Thymus (tissue), 11 donors: ENCODE measurements around the gene BOLA3. TPM values are rescaled to one million over a fixed set of nuclear protein-coding genes. Genes with fewer than 3 reads are reported as not detected.

Source experiments
- DNase-seq, 9 donors: peaks; one replicate each; pipeline ENCODE4 v3.0.0-alpha.2; 2013; ENCODE audit warnings: low spot score in 9 of 9, low read depth in 6 of 9, missing footprints in 1 of 9
- H3K27ac ChIP-seq, 2 donors: one replicate each; pipeline ENCODE4 v1.5.1; 2013; ENCODE audit warnings: control low read depth in 1 of 2, low read depth in 1 of 2, low read length in 1 of 2, mild to moderate bottlenecking in 1 of 2, moderate library complexity in 1 of 2
- H3K27me3 ChIP-seq, 2 donors: one replicate each; pipeline ENCODE4 v1.5.1; 2013; ENCODE audit warnings: low read length in 1 of 2; ENCODE audit not compliant: control insufficient read depth in 2 of 2, insufficient read depth in 1 of 2
- H3K36me3 ChIP-seq, 2 donors: one replicate each; pipeline ENCODE4 v1.5.1; 2013; ENCODE audit warnings: low read length in 1 of 2, mild to moderate bottlenecking in 1 of 2, moderate library complexity in 1 of 2; ENCODE audit not compliant: control insufficient read depth in 2 of 2, insufficient read depth in 2 of 2
- H3K4me1 ChIP-seq, 2 donors: one replicate each; pipeline ENCODE4 v1.5.1; 2013; ENCODE audit warnings: low read length in 2 of 2; ENCODE audit not compliant: control insufficient read depth in 2 of 2, insufficient read depth in 2 of 2
- H3K4me3 ChIP-seq, 2 donors: one replicate each; pipeline ENCODE4 v1.5.1; 2013; ENCODE audit warnings: low read length in 2 of 2, control low read depth in 1 of 2, mild to moderate bottlenecking in 1 of 2
- H3K9me3 ChIP-seq, 2 donors: one replicate each; pipeline ENCODE4 v1.5.1; 2013; ENCODE audit warnings: low read length in 1 of 2, mild to moderate bottlenecking in 1 of 2; ENCODE audit not compliant: control insufficient read depth in 2 of 2, insufficient read depth in 1 of 2
- WGBS: extraction: QIAGEN DNeasy Blood & Tissue Kit; methylation state at CpG from one replicate; pipeline ENCODE4 v1.1.7; 2013; 5-methylcytosine and 5-hydroxymethylcytosine counted together
- polyA plus RNA-seq: library from polyadenylated mRNA; stranded (reverse); fragments of 200-250 nt; gene quantifications from one replicate; pipeline ENCODE4 v1.2.3, GENCODE V29; 2013
- total RNA-seq: library from RNA; stranded (reverse); fragments of 120-200 nt; gene quantifications from one replicate; pipeline ENCODE4 v1.2.4, GENCODE V29; 2013
- donor health status: healthy.

BOLA3 gene
- total and polyA plus RNA-seq, 2 donors: 34.4 to 41.7 TPM

DNA sequence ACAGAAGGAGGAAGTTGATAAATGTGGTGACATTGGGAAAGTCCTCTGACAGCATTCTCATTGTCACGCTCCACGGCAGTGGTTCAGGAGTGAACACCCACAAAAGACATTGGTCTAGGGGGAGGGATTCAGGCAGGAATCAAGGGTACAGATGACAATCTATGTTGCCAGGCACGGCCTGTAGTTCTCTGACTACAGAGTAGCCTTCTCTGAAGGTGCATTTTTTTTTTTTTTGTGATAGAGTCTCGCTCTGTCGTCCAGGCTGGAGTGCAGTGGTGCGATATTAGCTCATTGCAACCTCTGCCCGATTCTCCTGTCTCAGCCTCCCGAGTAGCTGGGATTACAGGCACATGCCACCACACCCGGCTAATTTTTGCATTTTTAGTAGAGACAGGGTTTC is 38.3 kb upstream of the BOLA3 start:
- no peaks in the 10 kb centered on the region for H3K27me3 ChIP-seq
- 67% methylated on average over 9 of the region's 9 CpGs for WGBS
- no peaks in the 10 kb centered on the region for H3K36me3 ChIP-seq
- peak in 1 of 9 donors; percentile 47 for DNase-seq
- H3K9me3 ChIP-seq: no peaks in the 10 kb centered on the region
- H3K4me1 ChIP-seq: peaks cover 0 to 8% of the 10 kb centered on the region in 2 donors
- no peak overlapping the region for H3K27ac ChIP-seq
- no peak overlapping the region for H3K4me3 ChIP-seq

DNA sequence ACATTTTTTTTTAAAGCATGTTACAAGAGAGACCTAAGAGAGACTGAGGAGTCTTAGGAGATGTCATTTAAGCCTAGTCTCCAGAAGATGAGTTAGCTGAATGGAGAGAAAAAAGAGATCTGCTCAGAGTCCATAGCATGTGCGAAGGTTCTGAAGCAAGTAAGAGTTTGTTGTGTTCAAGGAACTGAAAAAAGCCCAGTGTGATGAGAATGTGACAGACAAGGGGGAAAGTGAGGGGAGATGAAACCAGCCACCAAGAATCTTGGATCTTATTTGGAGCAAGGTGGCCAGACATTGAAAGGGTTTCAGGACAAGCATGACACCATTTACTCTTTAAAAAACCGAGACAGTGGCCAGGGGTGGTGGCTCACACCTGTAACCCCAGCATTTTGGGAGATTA is 36.2 kb upstream of the BOLA3 start:
- peaks cover 5 to 12% of the 10 kb centered on the region in 2 donors for H3K4me1 ChIP-seq
- no peak overlapping the region for H3K4me3 ChIP-seq
- no peaks in the 10 kb centered on the region for H3K9me3 ChIP-seq
- no peaks in the 10 kb centered on the region for H3K36me3 ChIP-seq
- H3K27ac ChIP-seq: no peak overlapping the region
- no peaks in the 10 kb centered on the region for H3K27me3 ChIP-seq
- WGBS: 97% methylated on average over 2 of the region's 2 CpGs
- DNase-seq: no peak

DNA sequence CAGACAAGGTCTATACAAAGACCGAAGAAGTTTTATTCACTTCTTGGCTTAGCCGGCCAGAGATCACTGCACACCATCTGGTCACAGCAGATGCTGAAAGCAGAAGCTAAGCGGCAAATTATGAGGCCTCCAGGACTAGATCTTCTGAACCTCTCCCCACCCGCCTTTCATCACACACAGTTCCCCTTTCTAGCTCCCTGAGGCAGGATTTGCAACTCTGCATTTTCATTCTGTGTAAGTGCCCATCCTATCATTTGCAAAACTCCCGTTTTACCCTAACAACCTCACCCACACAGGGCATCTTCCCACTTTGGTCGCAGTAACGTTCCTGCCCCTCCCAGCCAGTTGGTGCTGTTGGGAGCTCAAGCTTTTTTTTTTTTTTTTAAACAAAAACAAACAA is 34.0 kb upstream of the BOLA3 start:
- WGBS: 9% methylated on average over 7 of the region's 7 CpGs
- peaks cover 5 to 10% of the 10 kb centered on the region in 2 donors for H3K4me1 ChIP-seq
- peaks cover 0 to 8% of the 10 kb centered on the region in 2 donors for H3K9me3 ChIP-seq
- peaks cover 0 to 4% of the 10 kb centered on the region in 2 donors for H3K36me3 ChIP-seq
- H3K27ac ChIP-seq: no peak overlapping the region
- DNase-seq: peak in 1 of 9 donors; percentile 45
- H3K27me3 ChIP-seq: no peaks in the 10 kb centered on the region
- H3K4me3 ChIP-seq: no peak overlapping the region

DNA sequence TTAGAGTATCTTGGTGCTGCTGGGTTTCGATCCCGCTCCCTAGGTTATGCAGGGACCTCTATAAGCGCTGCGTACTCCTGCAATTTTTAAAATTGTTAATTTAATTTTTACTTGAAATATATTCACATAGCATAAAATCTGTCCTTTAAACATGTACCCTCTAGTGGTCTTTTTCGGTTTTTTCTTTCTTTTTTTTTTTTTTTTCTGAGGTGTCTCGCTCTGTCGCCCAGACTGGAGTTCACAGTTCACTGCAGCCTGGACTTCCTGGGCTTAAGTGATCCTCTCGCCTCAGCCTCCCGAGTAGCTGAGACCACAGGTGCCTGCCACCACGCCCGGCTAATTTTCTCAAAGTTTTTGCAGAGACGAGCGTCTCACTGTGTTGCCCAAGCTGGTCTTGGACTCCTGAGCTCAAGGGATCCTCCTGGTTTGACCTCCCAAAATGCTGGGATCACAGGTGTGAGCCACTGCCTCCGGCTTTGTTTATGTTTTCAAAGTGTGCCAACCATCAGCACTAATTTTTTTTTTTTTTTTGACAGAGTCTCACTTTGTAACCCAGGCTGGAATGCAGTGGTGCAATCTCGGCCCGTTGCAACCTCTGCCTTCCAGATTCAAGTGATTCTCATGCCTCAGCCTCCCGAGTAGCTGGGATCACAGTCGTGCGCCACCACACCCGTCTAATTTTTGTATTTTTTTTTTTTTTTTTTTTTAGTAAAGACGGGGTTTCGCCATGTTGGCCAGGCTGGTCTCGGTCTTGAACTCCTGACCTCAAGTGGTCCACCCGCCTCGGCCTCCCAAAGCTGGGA is 31.6 kb upstream of the BOLA3 start:
- peak overlapping the region; percentile 77 to 87 for H3K4me3 ChIP-seq
- peak overlapping the region; percentile 75 to 98 for H3K27ac ChIP-seq
- WGBS: 58% methylated on average over 25 of the region's 25 CpGs

DNA sequence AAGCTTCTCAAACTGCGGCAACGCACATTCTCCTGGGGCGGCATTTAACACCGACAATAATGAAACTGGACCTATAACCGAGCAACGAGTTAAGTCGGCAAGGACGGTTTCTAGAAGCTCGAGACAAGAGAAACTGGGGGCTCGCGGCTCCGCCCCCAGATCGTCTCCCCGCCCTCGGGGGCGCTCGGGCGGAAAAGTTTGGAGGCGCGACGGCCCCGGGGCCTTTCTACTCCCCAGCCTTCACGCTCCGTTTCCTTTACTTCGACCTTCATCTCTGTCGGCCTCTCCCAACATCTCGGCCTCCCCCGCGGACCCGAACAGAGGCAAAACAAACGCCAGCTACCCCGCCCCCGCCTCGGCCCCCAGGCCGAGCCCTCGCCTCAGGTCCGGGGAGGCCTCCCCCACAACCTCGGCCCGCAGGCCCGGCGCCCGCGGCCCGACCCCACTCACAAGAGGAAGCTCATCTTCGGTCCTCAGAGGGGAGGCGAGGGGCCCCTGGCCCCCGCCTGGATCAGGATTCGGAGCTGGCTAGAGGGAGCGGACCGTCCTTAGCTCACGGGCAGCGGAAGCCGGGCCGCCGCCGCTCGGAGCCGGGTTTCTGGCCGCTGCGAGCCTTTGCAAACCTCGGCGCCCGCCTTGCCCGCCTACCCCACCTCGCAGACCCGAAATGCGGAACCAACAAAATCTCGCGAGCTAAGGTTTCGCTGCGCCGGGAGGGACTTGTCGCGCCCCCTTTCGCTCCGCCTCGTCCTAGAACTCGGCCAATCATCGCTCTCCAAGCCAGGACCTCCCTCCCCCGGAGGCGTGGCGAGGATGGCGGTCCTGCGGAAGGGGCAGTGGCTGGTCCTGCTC is 30.7 kb upstream of the BOLA3 start, which contains the start of gene MOB1A:
Gene MOB1A, minus strand, starts transcription at position 669 of the 852 bp plus-strand sequence. Its CDS starts 205 bp downstream, at position 464.
- H3K4me3 ChIP-seq: peak within 1 kb of the TSS; percentile 77 to 87
- peaks cover 5 to 10% of the 10 kb centered on the region in 2 donors for H3K4me1 ChIP-seq
- H3K36me3 ChIP-seq: peaks cover 0 to 6% of the 10 kb centered on the region in 2 donors
- H3K27ac ChIP-seq: peak within 1 kb of the TSS; percentile 97 to 98
- H3K9me3 ChIP-seq: peaks cover 0 to 8% of the 10 kb centered on the region in 2 donors
- under 1% methylated on average over 84 of the region's 84 CpGs for WGBS
- H3K27me3 ChIP-seq: no peaks in the 10 kb centered on the region
- DNase-seq: peak; percentile 94 to 99 (median 98)

More for the DNA sequence above, 31.6 kb upstream of the BOLA3 start:
- peaks cover 5 to 10% of the 10 kb centered on the region in 2 donors for H3K4me1 ChIP-seq
- peak in 1 of 9 donors; percentile 13 for DNase-seq
- peaks cover 0 to 6% of the 10 kb centered on the region in 2 donors for H3K36me3 ChIP-seq
- peaks cover 0 to 8% of the 10 kb centered on the region in 2 donors for H3K9me3 ChIP-seq
- H3K27me3 ChIP-seq: no peaks in the 10 kb centered on the region

DNA sequence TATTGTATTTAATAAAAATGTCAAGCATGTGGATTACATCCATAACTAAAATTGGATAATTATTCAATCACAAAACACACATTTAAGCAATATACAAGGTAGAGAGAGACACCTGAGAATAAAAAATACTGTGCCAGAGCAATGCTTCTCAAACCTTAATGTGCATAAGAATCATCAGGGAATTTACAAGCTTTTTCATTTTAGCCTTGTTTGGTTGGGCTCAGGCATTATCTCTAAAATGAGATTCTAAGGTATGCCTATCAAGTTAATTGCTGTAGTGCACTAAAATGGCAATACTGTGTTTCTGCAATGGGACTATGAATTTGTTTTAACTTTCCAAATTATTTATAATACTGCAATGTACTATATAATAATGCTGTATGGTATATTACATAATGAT is 30.0 kb upstream of the BOLA3 start:
- H3K4me3 ChIP-seq: peak overlapping the region; percentile 77 to 87
- no peak for DNase-seq
- peaks cover 0 to 8% of the 10 kb centered on the region in 2 donors for H3K9me3 ChIP-seq
- H3K36me3 ChIP-seq: peaks cover 0 to 6% of the 10 kb centered on the region in 2 donors
- H3K4me1 ChIP-seq: peaks cover 5 to 10% of the 10 kb centered on the region in 2 donors
- H3K27me3 ChIP-seq: no peaks in the 10 kb centered on the region
- peak overlapping the region in 1 of 2 donors; percentile 98 for H3K27ac ChIP-seq

DNA sequence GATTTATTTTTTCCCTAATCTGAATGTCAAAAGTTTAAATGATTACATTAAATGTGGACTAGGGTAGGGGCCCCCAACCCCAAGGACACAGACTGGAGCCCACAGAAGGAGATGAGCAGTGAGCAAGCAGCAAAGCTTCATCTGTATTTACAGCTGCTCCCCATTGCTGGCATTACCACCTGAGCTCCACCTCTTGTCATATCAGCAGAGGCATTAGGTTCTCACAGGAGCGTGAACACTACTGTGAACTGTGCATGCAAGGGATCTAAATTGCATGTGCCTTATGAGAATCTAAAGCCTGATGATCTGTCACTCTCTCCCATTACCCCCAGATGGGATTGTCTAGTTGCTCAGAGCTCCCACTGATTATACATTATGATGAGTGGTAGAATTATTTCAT is 27.2 kb upstream of the BOLA3 start:
- peaks cover 0 to 8% of the 10 kb centered on the region in 2 donors for H3K9me3 ChIP-seq
- no peak overlapping the region for H3K4me3 ChIP-seq
- H3K27me3 ChIP-seq: no peaks in the 10 kb centered on the region
- H3K27ac ChIP-seq: no peak overlapping the region
- DNase-seq: no peak
- H3K4me1 ChIP-seq: peaks cover 5% of the 10 kb centered on the region in 2 donors
- 93% methylated on average over 1 of the region's 1 CpG for WGBS
- peaks cover 17 to 33% of the 10 kb centered on the region in 2 donors for H3K36me3 ChIP-seq

DNA sequence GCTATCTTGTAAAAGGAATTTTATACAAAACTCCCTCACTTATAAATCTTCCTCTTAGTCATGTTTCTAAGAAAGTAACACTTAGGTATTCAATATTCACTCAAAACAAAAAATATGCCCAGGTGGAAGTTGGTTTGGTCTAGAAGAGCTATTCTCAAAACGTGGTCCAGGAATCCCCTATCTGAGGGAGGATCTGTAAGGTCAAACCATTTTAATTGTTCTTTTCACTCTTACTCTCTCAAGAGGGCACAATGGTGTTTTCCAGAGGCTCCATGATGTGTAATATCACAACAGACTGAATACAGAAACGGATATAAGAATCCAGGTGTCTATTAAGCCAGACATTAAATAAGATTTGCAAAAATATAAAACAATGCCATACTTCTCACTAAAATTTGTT is 21.0 kb upstream of the BOLA3 start:
- peaks cover 3% of the 10 kb centered on the region in 2 donors for H3K9me3 ChIP-seq
- no peaks in the 10 kb centered on the region for H3K4me1 ChIP-seq
- peaks cover 47 to 82% of the 10 kb centered on the region in 2 donors for H3K36me3 ChIP-seq
- WGBS: 92% methylated on average over 2 of the region's 2 CpGs
- no peak overlapping the region for H3K27ac ChIP-seq
- DNase-seq: no peak
- no peaks in the 10 kb centered on the region for H3K27me3 ChIP-seq
- no peak overlapping the region for H3K4me3 ChIP-seq

DNA sequence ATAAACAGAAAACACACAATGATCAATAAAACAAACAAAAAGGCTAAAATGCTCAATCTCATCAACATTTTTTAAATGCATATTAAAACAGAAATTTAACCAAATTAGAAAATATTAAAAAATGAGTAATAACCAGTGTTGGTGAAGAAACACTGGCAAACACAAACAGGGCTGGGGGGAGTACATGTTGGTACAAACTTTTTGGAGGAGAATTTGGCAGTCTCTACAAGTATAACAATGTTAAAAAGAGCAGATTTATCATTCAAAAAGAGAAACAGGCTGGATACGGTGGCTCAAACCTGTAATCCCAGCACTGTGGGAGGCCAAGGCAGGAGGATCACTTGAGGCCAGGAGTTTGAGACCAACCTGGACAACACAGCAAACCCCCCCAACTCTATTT is 17.0 kb upstream of the BOLA3 start:
- Histone ChIP-seq H3K9me3 (peaks cover 3% of the 10 kb centered on the region in 2 donors), H3K27me3 (no peaks in the 10 kb centered on the region), H3K4me1 (no peaks in the 10 kb centered on the region), H3K36me3 (peaks cover 51 to 87% of the 10 kb centered on the region in 2 donors), H3K4me3 (no peak overlapping the region), H3K27ac (no peak overlapping the region)
- no peak for DNase-seq
- 98% methylated on average over 1 of the region's 1 CpG for WGBS
